IgD-negative memory B cell (primary cell): ENCODE data around the gene GCNA. TPM values are rescaled to one million over a fixed set of nuclear protein-coding genes. Genes with fewer than 3 reads are reported as not detected.
"Not testable (repeated sequence)": the region's sequence is repeated elsewhere in the genome, so short reads cannot be mapped to it uniquely, and the experiment has no call there.

Source experiments
- H3K27ac Mint-ChIP-seq, 3 donors: one replicate each; pipeline ENCODE4 v1.8.0; 2020 to 2022; ENCODE audit warnings: mild to moderate bottlenecking in 3 of 3, mixed read lengths in 3 of 3, moderate library complexity in 1 of 3
- H3K27me3 Mint-ChIP-seq: one replicate; pipeline ENCODE4 v1.8.0; 2021; ENCODE audit warnings: mixed read lengths
- H3K36me3 Mint-ChIP-seq: one replicate; pipeline ENCODE4 v1.8.0; 2020; ENCODE audit warnings: mild to moderate bottlenecking, mixed read lengths
- H3K4me1 Mint-ChIP-seq, 3 donors: one replicate each; pipeline ENCODE4 v1.8.0; 2020 to 2022; ENCODE audit warnings: mixed read lengths in 3 of 3, mild to moderate bottlenecking in 1 of 3
- H3K4me3 Mint-ChIP-seq, 4 donors: one replicate each; pipeline ENCODE4 v1.8.0; 2020 to 2022; ENCODE audit warnings: mild to moderate bottlenecking in 4 of 4, mixed read lengths in 4 of 4, moderate library complexity in 3 of 4
- H3K9me3 Mint-ChIP-seq, 3 donors: one replicate each; pipeline ENCODE4 v1.8.0; 2020 to 2021; ENCODE audit warnings: mixed read lengths in 3 of 3, mild to moderate bottlenecking in 1 of 3
- polyA plus RNA-seq: library from polyadenylated mRNA; unstranded; fragments of 300-500 nt; fragmentation: Illumina TruSeq; gene quantifications from one replicate; pipeline ENCODE4 v1.2.3, GENCODE V29; 2021

GCNA gene
- polyA plus RNA-seq, 1 donor from 2014 or later = 0.38 TPM

DNA sequence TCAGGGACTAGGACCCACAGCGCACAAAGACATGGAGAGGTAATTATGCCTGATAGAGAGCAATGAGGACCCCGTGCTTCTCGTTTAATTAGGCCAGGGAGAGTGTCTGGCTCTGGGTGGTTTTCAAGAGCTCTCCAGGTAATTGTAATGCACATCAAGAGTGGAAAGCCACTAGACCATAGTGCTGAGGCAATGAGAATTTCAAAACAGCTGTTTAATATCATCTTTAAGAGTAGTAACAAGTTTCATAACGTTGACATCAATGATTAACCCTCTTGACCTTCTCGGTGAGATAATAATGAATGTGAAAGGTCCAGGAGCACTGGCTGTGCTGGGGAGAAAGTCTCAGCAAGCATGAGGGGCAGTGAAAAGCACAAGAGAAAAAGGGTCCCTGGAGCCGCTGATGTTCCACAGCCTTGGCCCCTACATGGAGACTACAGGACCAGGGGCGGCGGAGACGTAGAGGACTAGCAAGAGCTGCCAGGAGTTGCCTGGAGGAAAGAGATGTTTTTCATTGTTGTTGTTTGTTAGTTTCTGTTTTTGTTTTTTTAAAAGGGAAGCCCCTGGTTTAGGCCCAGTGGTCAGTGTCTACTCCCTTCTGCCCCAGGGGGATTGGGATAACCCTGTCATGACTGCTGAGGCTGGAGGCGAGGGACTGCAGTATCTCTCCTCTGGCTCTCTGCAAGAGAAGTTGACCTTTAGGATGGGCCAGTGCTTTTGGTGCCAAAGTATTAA is 54.9 kb downstream of the GCNA start:
- H3K4me3 Mint-ChIP-seq = no peak overlapping the region
- H3K36me3 Mint-ChIP-seq = no peaks in the 10 kb centered on the region
- peak overlapping the region in 1 of 3 donors; percentile 93 for H3K27ac Mint-ChIP-seq
- peaks cover 21 to 35% (median 26%) of the 10 kb centered on the region in 3 donors for H3K4me1 Mint-ChIP-seq
- H3K27me3 Mint-ChIP-seq = no peaks in the 10 kb centered on the region
- no peaks in the 10 kb centered on the region for H3K9me3 Mint-ChIP-seq

GRCh38 chrX:71634366-71634765 is 56.1 kb downstream of the GCNA start:
- Mint-ChIP-seq H3K9me3 (no peaks in the 10 kb centered on the region), H3K27me3 (no peaks in the 10 kb centered on the region), H3K4me3 (no peak overlapping the region), H3K36me3 (no peaks in the 10 kb centered on the region), H3K27ac (no peak overlapping the region), H3K4me1 (peaks cover 17 to 29% (median 19%) of the 10 kb centered on the region in 3 donors)

DNA sequence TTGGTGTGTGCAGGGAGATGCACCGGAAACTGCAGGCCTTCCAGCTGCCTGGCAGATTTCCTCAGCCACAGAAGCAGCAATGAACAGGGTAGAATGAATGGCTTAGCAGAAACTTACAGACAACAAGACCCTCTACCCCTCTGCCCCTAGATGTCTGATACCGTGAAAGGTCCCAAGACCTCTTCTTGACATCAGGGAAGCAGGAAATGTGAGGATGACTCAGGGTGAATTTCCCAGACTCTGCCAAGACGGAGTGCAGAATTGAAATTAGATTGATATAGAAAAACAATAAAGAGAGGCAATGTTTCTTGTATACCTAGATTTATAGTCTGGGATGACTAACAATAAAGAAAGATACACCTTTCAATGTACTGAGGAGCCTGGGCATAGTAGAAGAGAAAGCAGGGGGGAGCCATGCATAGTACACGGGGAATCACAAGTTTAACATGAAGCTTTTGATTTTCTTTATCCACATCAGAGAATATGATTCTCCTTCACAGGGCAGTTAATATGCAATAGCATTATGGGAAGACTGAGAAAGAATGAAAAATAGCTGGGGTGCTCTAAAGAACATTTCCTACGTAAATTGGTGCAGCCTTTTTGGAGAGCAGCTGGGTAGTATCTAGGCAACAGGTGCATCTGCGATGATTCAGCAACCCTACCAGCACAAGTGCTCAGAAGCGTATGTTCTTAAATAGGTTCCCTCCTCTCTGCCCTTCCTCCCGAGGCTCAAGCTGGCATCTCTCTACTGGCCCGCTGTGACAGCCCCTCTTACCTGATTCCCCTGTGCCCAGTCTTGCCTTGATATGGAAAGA is 58.4 kb downstream of the GCNA start:
- H3K27ac Mint-ChIP-seq = peak overlapping the region in 2 of 3 donors; percentile 54 to 88
- no peaks in the 10 kb centered on the region for H3K36me3 Mint-ChIP-seq
- peak overlapping the region in 2 of 4 donors; percentile 1 to 24 for H3K4me3 Mint-ChIP-seq

DNA sequence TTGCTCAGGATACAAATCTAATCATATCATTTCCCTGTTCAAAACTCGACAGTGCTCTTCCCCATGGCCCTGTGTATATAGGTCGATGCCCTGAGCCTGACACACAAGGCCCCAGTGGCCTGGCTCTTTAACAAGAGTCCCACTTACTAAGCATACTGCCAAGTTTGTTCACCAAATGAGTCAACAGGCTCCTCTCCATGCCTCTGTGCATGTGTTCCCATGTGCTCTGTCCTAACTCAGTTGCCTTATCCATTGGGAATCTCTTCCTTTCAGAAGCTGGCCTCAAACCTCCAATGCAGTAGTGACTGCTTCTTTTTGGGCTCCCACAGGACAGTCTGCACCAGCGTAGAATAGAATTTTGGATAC is 59.0 kb downstream of the GCNA start:
- Mint-ChIP-seq H3K4me3 (peak overlapping the region in 3 of 4 donors; percentile 1 to 73 (median 24)), H3K4me1 (peaks cover 6 to 23% (median 9%) of the 10 kb centered on the region in 3 donors), H3K36me3 (no peaks in the 10 kb centered on the region), H3K27me3 (no peaks in the 10 kb centered on the region), H3K27ac (peak overlapping the region in 2 of 3 donors; percentile 54 to 88), H3K9me3 (no peaks in the 10 kb centered on the region)

More for the DNA sequence above, 58.4 kb downstream of the GCNA start:
- Mint-ChIP-seq H3K27me3 (no peaks in the 10 kb centered on the region), H3K9me3 (no peaks in the 10 kb centered on the region), H3K4me1 (peaks cover 8 to 27% (median 9%) of the 10 kb centered on the region in 3 donors)

GRCh38 chrX:71637848-71638247 is 59.6 kb downstream of the GCNA start:
- Mint-ChIP-seq H3K9me3 (no peaks in the 10 kb centered on the region), H3K36me3 (no peaks in the 10 kb centered on the region), H3K27ac (no peak overlapping the region), H3K4me1 (peaks cover 8 to 17% (median 9%) of the 10 kb centered on the region in 3 donors), H3K4me3 (no peak overlapping the region), H3K27me3 (no peaks in the 10 kb centered on the region)

DNA sequence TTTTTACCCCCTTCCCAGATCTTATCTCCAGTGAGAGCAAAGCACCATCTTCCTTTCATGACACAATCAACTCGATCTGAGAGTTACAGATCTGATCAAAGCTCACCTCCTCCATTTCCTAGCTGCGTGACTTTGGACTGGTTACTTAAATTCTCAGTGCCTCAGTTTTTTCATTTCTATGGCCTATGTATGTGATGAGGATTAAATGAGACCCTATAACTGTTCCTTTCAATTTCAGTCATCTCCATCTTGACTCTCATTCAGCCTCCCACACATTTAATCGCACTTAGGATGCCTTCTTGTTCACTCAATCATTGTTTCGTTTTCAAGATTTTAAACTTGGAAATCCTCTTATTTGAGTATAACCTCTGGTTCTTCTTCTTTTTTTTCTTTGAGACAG is 60.2 kb downstream of the GCNA start:
- H3K36me3 Mint-ChIP-seq = no peaks in the 10 kb centered on the region
- peaks cover 8 to 17% (median 9%) of the 10 kb centered on the region in 3 donors for H3K4me1 Mint-ChIP-seq
- no peak overlapping the region for H3K4me3 Mint-ChIP-seq
- no peaks in the 10 kb centered on the region for H3K27me3 Mint-ChIP-seq
- H3K9me3 Mint-ChIP-seq = no peaks in the 10 kb centered on the region
- H3K27ac Mint-ChIP-seq = no peak overlapping the region

GRCh38 chrX:71640002-71640401 is 61.8 kb downstream of the GCNA start:
- H3K4me3 Mint-ChIP-seq = no peak overlapping the region
- H3K9me3 Mint-ChIP-seq = no peaks in the 10 kb centered on the region
- peaks cover 9 to 23% (median 12%) of the 10 kb centered on the region in 3 donors for H3K4me1 Mint-ChIP-seq

GRCh38 chrX:71644406-71644805 is 66.2 kb downstream of the GCNA start:
- H3K4me1 Mint-ChIP-seq = peaks cover 4 to 13% (median 5%) of the 10 kb centered on the region in 3 donors
- H3K27ac Mint-ChIP-seq, H3K4me3 Mint-ChIP-seq, H3K27me3 Mint-ChIP-seq, H3K36me3 Mint-ChIP-seq, H3K9me3 Mint-ChIP-seq: not testable (repeated sequence)

More at GRCh38 chrX:71640002-71640401, 61.8 kb downstream of the GCNA start:
- Mint-ChIP-seq H3K27ac (no peak overlapping the region), H3K27me3 (no peaks in the 10 kb centered on the region), H3K36me3 (no peaks in the 10 kb centered on the region)

DNA sequence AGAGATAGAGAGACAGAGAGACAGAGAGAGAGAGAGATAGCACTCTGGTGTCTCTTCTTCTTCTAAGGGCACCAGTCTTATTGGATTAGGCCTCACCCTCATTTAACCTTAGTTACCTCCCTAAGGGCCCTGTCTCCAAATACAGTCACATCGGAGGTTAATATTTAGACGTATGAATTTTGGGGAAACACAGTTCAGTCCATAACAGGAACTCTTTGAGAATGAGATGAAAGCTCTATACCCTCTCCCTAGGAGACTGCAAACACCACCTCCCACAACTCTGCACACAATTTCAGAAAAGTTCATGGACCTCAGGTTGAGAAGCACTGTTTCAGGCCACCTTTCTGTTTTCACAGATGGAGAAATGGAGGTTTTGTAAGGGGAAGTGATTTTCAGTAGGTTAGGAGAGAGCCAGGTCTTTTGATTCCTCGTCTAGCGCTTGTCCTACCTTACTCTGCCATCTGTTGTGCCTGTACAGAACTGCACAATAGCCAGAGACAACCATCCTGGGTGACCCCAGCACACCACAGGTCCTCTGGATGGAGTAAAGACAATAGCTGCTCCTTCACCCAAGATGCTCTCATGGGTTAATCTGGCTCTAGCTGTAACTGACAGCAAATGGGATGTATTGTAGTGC is 72.2 kb downstream of the GCNA start:
- Mint-ChIP-seq H3K9me3 (no peaks in the 10 kb centered on the region), H3K36me3 (no peaks in the 10 kb centered on the region), H3K27me3 (no peaks in the 10 kb centered on the region), H3K27ac (peak overlapping the region in 1 of 3 donors; percentile 84), H3K4me3 (no peak overlapping the region), H3K4me1 (peaks cover 7 to 8% (median 7%) of the 10 kb centered on the region in 3 donors)

GRCh38 chrX:71652405-71652804 is 74.2 kb downstream of the GCNA start:
- Mint-ChIP-seq H3K4me3 (no peak overlapping the region), H3K27me3 (no peaks in the 10 kb centered on the region), H3K9me3 (no peaks in the 10 kb centered on the region), H3K4me1 (peaks cover 7 to 8% (median 7%) of the 10 kb centered on the region in 3 donors), H3K27ac (no peak overlapping the region), H3K36me3 (no peaks in the 10 kb centered on the region)

DNA sequence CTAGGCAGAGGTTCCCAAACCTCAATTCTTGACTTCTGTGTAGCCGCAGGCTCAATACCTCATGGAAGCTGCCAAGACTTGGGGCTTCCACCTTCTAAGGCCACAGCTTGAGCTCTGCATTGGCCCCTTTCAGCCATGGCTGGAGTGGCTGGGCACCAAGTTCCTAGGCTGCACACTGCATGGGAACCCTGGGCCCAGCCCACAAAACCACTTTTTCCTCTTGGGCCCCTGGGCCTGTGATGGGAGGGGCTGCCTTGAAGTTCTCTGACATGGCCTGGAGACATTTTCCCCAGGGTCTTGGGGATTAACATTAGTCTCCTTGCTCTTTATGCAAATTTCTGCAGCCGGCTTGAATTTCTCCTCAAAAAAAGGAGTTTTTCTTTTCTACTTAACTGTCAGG is 75.1 kb downstream of the GCNA start:
- Mint-ChIP-seq H3K36me3 (no peaks in the 10 kb centered on the region), H3K4me3 (no peak overlapping the region), H3K27ac (no peak overlapping the region), H3K9me3 (no peaks in the 10 kb centered on the region), H3K27me3 (no peaks in the 10 kb centered on the region), H3K4me1 (peaks cover 7 to 8% (median 7%) of the 10 kb centered on the region in 3 donors)

GRCh38 chrX:71657267-71657666 is 79.0 kb downstream of the GCNA start:
- Mint-ChIP-seq H3K4me1 (no peaks in the 10 kb centered on the region), H3K36me3 (no peaks in the 10 kb centered on the region), H3K4me3 (no peak overlapping the region), H3K27me3 (peaks cover 5% of the 10 kb centered on the region), H3K9me3 (no peaks in the 10 kb centered on the region), H3K27ac (peak overlapping the region in 1 of 3 donors; percentile 60)

- peaks cover 0 to 4% (median 4%) of the 10 kb centered on the region in 3 donors for H3K4me1 Mint-ChIP-seq
- no peaks in the 10 kb centered on the region for H3K9me3 Mint-ChIP-seq
- no peak overlapping the region for H3K27ac Mint-ChIP-seq
- peaks cover 5% of the 10 kb centered on the region for H3K27me3 Mint-ChIP-seq
- H3K4me3 Mint-ChIP-seq = no peak overlapping the region
- no peaks in the 10 kb centered on the region for H3K36me3 Mint-ChIP-seq
Observed at GRCh38 chrX:71659342-71659741, 81.1 kb downstream of the GCNA start.

- Mint-ChIP-seq H3K27ac (no peak overlapping the region), H3K27me3 (peaks cover 5% of the 10 kb centered on the region), H3K4me3 (no peak overlapping the region), H3K36me3 (no peaks in the 10 kb centered on the region), H3K9me3 (no peaks in the 10 kb centered on the region), H3K4me1 (peaks cover 0 to 4% (median 4%) of the 10 kb centered on the region in 3 donors)
Observed at GRCh38 chrX:71659959-71660358, 81.7 kb downstream of the GCNA start.
